Ovary (tissue), 3 donors: Measurements from ENCODE around the gene STOML3.

Experiments
- CTCF ChIP-seq, 3 donors: fragments of 450-650 bp in 2 of 3; fragments of 200-600 bp in 1 of 3; IDR thresholded peaks; one replicate each; pipeline versions ENCODE4 v1.5.1 to v1.8.0; 2016 to 2022; ENCODE audit warnings: antibody characterized with exemption in 3 of 3, mild to moderate bottlenecking in 1 of 3
- EP300 ChIP-seq: sonication (generic); formaldehyde crosslinking; IDR thresholded peaks from one replicate; pipeline ENCODE4 v1.6.1; 2017; ENCODE audit warnings: antibody characterized with exemption
- POLR2A ChIP-seq: fragments of 450-650 bp; IDR thresholded peaks from one replicate; pipeline ENCODE4 v1.6.1; 2017; ENCODE audit warnings: antibody characterized with exemption, mild to moderate bottlenecking, moderate library complexity
- donor health status: DM: no; HTN: no; CAD: no.

DNA sequence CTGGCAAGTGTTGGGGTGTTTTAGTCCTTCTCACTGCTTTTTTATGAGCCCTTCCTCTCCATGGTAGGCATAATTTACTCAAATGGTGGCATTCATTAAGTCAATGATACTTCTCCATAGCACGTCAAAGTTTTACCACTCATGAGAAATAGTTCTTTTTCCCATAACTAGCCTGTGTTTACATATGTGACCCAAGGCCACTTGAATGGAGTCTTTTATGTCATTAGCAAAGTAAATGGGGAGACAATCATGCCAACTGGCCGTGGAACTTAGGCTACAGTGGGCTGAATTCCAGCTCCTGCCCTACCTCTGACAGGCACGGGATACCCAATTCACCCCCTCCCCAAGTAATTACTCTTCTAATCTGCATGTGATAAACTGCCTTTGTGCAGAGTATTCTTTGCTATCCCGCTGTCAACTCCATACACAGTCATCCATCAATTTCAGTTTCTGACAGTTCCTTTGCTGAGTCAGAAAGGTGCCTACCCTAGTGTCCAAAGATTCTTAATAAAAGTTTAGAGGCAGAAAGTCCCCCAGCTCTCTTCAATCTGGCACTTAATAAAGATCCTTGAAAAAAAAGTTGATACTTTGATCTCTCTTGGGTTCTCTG lies 30.3 kb upstream of the STOML3 start:
- no peak for TF ChIP-seq CTCF (IDR thresholded peaks at IDR 0.05)
- TF ChIP-seq EP300 = no peak
- no peak for TF ChIP-seq POLR2A
